GM12875 (cell line): Measurements from ENCODE around the gene THSD4.

Experiments used
- H3K4me3 ChIP-seq: one replicate; pipeline ENCODE4 v1.5.1; 2011; ENCODE audit warnings: low read depth, low read length, control low read depth
- TF ChIP-seq, protein P1 (sequence below): IDR thresholded peaks from 2 replicates; pipeline ENCODE4 v1.5.1; 2011; ENCODE audit warnings: low read depth, mild to moderate bottlenecking, control low read depth, inconsistent platforms, low read length, moderate library complexity, borderline replicate concordance; ENCODE audit not compliant: insufficient read depth

The THSD4 gene

DNA sequence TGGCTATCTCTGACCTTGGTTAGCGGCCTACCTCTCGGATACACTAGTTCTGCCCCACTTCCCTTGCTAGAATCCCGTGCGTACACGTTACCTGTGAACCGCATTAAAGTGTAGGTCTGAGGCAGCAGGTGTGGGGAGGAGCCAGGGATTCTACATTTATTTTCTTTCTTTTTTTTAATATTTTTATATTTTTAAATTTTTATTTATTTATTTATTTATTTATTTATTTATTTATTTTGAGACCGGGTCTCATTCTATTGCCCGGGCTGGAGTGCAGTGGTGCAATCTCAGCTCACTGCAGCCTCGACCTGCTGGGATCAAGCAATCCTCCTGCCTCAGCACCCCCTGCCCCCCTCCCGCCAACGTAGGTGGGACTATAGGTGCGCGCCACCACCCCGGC, 634.2 kb downstream of the THSD4 start:
- TF ChIP-seq, protein P1, sequence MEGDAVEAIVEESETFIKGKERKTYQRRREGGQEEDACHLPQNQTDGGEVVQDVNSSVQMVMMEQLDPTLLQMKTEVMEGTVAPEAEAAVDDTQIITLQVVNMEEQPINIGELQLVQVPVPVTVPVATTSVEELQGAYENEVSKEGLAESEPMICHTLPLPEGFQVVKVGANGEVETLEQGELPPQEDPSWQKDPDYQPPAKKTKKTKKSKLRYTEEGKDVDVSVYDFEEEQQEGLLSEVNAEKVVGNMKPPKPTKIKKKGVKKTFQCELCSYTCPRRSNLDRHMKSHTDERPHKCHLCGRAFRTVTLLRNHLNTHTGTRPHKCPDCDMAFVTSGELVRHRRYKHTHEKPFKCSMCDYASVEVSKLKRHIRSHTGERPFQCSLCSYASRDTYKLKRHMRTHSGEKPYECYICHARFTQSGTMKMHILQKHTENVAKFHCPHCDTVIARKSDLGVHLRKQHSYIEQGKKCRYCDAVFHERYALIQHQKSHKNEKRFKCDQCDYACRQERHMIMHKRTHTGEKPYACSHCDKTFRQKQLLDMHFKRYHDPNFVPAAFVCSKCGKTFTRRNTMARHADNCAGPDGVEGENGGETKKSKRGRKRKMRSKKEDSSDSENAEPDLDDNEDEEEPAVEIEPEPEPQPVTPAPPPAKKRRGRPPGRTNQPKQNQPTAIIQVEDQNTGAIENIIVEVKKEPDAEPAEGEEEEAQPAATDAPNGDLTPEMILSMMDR: no peak
- H3K4me3 ChIP-seq: no peak overlapping the region

DNA sequence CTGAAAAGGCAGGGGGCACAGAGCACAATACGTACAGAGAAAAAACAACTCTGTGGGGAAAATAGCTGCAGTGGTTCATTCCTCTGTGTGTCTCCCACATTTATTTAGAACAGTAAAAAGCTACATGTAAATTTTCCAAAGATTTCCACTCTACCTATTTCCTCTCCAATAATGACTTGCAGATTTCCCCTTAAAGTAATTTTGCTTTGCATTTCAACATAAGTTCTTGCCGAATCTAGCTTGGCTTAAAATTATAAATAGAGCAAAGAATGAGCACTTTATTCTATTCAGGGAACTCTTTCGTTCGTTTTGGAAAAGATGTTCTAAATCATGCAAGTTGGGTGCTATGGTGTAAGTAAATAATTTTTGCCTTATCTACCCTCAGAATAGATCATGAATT, 636.9 kb downstream of the THSD4 start:
- no peak overlapping the region for H3K4me3 ChIP-seq
- TF ChIP-seq, protein P1: no peak

- no peak overlapping the region for H3K4me3 ChIP-seq
These were observed 637.5 kb downstream of the THSD4 start for GRCh38 chr15:71752604-71753289.

GRCh38 chr15:71753346-71753745, 638.1 kb downstream of the THSD4 start:
- TF ChIP-seq, protein P1: no peak
- H3K4me3 ChIP-seq: no peak overlapping the region

More at GRCh38 chr15:71752604-71753289, 637.5 kb downstream of the THSD4 start:
- TF ChIP-seq, protein P1: peak; percentile 46; the same call in 1 of the 2 replicates

DNA sequence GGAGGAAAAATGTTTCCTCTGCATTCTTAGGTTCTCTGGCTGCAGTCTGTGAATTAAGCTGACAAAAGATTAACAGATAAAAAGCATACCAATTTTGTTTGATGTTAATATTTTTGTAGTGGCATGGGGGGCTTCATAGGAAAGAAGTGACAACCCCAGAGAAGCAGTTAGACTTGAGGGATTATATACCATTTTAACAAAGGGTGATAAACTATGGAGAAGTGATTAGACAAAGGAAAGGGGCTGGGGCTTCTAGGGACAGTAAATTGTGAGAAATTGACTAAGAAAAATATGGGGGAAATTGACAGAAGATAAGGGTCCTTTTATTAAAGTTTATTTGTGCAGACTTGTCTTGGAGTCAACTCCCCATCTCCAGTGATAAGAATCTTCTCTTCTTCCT, 639.4 kb downstream of the THSD4 start:
- TF ChIP-seq, protein P1: no peak
- no peak overlapping the region for H3K4me3 ChIP-seq

GRCh38 chr15:71755092-71755970, 640.1 kb downstream of the THSD4 start:
- TF ChIP-seq, protein P1: no peak
- H3K4me3 ChIP-seq: no peak overlapping the region
